Nephron (organoid): Measurements from ENCODE around the gene GPR162.
A peak's percentile ranks its signal among the peaks of the same experiment; 100 is the strongest.

ENCODE experiments used
- H3K27ac Mint-ChIP-seq, 3 experiments: 2 replicates each; pipeline ENCODE4 v1.8.0; 2020; ENCODE audit warnings: mixed read lengths in 3 of 3, mild to moderate bottlenecking in 2 of 3, moderate library complexity in 1 of 3
- H3K27me3 Mint-ChIP-seq: 2 replicates; pipeline ENCODE4 v1.8.0; 2021; ENCODE audit warnings: low read depth, mild to moderate bottlenecking, moderate library complexity, mixed read lengths
- H3K36me3 Mint-ChIP-seq: 2 replicates; pipeline ENCODE4 v1.8.0; 2020; ENCODE audit warnings: low read depth, mixed read lengths
- H3K4me1 Mint-ChIP-seq: 2 replicates; pipeline ENCODE4 v1.8.0; 2020; ENCODE audit warnings: mixed read lengths
- H3K4me3 Mint-ChIP-seq, 3 experiments: 2 replicates each; pipeline ENCODE4 v1.8.0; 2020; ENCODE audit warnings: mild to moderate bottlenecking in 3 of 3, mixed read lengths in 3 of 3, moderate library complexity in 2 of 3
- H3K9me3 Mint-ChIP-seq: 2 replicates; pipeline ENCODE4 v1.8.0; 2020; ENCODE audit warnings: mixed read lengths
- CTCF ChIP-seq, 3 experiments: fragments of 200-600 bp; sonication (generic); IDR thresholded peaks; one replicate each; pipeline ENCODE4 v1.5.0; 2021; ENCODE audit warnings: antibody characterized with exemption in 3 of 3; ENCODE audit not compliant: unreplicated experiment in 3 of 3

The GPR162 gene

DNA sequence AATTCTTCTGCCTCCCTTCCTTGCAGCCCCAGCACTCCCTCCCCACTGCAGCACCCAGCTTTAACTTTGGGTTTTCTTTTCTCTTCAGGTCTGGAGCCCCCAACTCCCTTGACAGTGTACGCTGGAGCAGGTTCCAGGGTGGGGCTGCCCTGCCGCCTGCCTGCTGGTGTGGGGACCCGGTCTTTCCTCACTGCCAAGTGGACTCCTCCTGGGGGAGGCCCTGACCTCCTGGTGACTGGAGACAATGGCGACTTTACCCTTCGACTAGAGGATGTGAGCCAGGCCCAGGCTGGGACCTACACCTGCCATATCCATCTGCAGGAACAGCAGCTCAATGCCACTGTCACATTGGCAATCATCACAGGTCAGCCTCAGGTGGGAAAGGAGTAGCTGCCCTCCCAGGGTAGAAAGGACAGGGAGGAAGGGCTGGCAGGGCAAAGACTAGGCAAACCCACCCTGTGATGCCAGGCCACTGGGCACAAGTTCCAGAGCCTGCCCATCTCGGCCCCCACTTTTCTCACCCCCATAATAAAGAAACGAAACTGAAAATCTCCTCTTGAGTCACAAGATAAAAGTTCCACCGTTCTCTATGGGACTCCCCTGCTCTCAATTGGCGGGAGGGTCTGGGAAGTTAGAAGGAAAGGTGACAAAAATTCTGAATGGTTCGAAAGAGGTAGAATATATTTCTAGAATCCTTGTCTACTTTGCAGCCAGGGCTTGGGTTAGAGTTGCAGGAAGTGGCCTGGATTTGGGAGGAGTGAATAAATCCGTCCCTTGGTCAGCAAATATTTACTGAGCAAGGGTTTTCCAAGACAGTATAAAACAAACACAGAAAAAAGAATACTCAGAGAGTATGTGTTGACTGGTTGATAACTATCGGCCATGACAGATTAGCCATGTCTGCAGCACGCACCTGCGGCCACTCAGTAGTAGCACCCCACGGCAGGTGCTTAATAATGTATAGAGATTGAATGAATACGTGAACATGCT, 46.1 kb upstream of the GPR162 start:
- H3K4me3 Mint-ChIP-seq = peak overlapping the region; percentile 1 to 66 (median 37)
- no peak for TF ChIP-seq CTCF (IDR thresholded peaks at IDR 0.05; ENCODE audit: unreplicated experiment in 3 of 3)
- no peaks in the 10 kb centered on the region for H3K9me3 Mint-ChIP-seq
- peaks cover 38% of the 10 kb centered on the region for H3K36me3 Mint-ChIP-seq
- peak overlapping the region in 2 of 3 experiments; percentile 19 to 28 for H3K27ac Mint-ChIP-seq
- peaks cover 37% of the 10 kb centered on the region for H3K4me1 Mint-ChIP-seq
- H3K27me3 Mint-ChIP-seq = peaks cover 23% of the 10 kb centered on the region

- no peak overlapping the region for H3K4me3 Mint-ChIP-seq
- peaks cover 22% of the 10 kb centered on the region for H3K36me3 Mint-ChIP-seq
- no peak for TF ChIP-seq CTCF (IDR thresholded peaks at IDR 0.05; ENCODE audit: unreplicated experiment in 3 of 3)
- H3K27ac Mint-ChIP-seq = no peak overlapping the region
- peaks cover 18% of the 10 kb centered on the region for H3K27me3 Mint-ChIP-seq
- peaks cover 27% of the 10 kb centered on the region for H3K4me1 Mint-ChIP-seq
- no peaks in the 10 kb centered on the region for H3K9me3 Mint-ChIP-seq
Measured at GRCh38 chr12:6777386-6777785, 44.2 kb upstream of the GPR162 start.

GRCh38 chr12:6778217-6778573, 43.4 kb upstream of the GPR162 start:
- Mint-ChIP-seq H3K4me3 (peak overlapping the region; percentile 79 to 84 (median 82)), H3K9me3 (no peaks in the 10 kb centered on the region), H3K27me3 (peaks cover 18% of the 10 kb centered on the region), H3K27ac (peak overlapping the region; percentile 63 to 88 (median 76)), H3K4me1 (peaks cover 28% of the 10 kb centered on the region), H3K36me3 (peaks cover 22% of the 10 kb centered on the region)
- no peak for TF ChIP-seq CTCF (IDR thresholded peaks at IDR 0.05; ENCODE audit: unreplicated experiment in 3 of 3)

- Mint-ChIP-seq H3K36me3 (peaks cover 22% of the 10 kb centered on the region), H3K9me3 (no peaks in the 10 kb centered on the region), H3K4me3 (peak overlapping the region; percentile 79 to 84 (median 82)), H3K27me3 (peaks cover 18% of the 10 kb centered on the region), H3K4me1 (peaks cover 32% of the 10 kb centered on the region), H3K27ac (peak overlapping the region; percentile 63 to 88 (median 76))
- TF ChIP-seq CTCF (IDR thresholded peaks at IDR 0.05; ENCODE audit: unreplicated experiment in 3 of 3) = peak; percentile 91 to 97 (median 94)
Measured at GRCh38 chr12:6778574-6779550, 42.8 kb upstream of the GPR162 start.

GRCh38 chr12:6779708-6780432, 41.8 kb upstream of the GPR162 start:
- H3K27me3 Mint-ChIP-seq = peaks cover 9% of the 10 kb centered on the region
- no peak overlapping the region for H3K4me3 Mint-ChIP-seq
- peaks cover 28% of the 10 kb centered on the region for H3K4me1 Mint-ChIP-seq
- peaks cover 18% of the 10 kb centered on the region for H3K36me3 Mint-ChIP-seq
- H3K27ac Mint-ChIP-seq = peak overlapping the region; percentile 63 to 88 (median 76)
- no peaks in the 10 kb centered on the region for H3K9me3 Mint-ChIP-seq
- no peak for TF ChIP-seq CTCF (IDR thresholded peaks at IDR 0.05; ENCODE audit: unreplicated experiment in 3 of 3)
